GM19324 (cell line): ENCODE results near the gene PIP5K1C.

Source experiments
- ATAC-seq: cut with Tn5 transposase; IDR thresholded peaks from one replicate; pipeline ENCODE4 v1.9.1; 2021; ENCODE audit warnings: mild to moderate bottlenecking, moderate library complexity; ENCODE audit not compliant: unreplicated experiment, low FRiP score

Gene PIP5K1C

DNA sequence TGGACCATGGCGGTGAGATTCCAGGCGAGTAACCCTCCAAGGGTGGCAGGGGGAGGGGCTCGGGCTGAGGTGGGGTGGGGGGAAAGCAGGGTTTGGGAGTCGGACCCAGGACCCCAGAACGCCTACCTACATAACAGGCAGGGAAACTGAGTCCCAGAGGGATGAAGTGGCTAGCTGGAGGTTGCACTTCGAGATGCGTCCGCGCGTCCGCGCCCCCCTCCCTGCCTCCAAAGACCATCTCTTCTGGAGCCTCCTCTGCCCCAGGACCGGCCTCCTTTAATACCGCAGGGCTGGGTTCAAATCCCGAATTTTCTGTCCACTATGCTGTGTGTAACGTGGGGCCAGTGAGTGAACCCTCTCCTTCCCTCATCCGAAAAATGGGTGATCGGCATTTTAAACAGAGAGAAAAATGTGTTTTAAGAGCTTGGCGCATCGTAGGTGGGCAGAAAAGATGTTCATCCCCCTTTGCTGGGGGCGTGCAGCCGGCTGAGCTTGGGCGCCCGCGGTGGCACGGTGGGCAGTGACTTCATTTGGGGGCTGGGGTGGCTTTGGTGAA lies 21.7 kb upstream of the PIP5K1C start:
- ATAC-seq: no peak

DNA sequence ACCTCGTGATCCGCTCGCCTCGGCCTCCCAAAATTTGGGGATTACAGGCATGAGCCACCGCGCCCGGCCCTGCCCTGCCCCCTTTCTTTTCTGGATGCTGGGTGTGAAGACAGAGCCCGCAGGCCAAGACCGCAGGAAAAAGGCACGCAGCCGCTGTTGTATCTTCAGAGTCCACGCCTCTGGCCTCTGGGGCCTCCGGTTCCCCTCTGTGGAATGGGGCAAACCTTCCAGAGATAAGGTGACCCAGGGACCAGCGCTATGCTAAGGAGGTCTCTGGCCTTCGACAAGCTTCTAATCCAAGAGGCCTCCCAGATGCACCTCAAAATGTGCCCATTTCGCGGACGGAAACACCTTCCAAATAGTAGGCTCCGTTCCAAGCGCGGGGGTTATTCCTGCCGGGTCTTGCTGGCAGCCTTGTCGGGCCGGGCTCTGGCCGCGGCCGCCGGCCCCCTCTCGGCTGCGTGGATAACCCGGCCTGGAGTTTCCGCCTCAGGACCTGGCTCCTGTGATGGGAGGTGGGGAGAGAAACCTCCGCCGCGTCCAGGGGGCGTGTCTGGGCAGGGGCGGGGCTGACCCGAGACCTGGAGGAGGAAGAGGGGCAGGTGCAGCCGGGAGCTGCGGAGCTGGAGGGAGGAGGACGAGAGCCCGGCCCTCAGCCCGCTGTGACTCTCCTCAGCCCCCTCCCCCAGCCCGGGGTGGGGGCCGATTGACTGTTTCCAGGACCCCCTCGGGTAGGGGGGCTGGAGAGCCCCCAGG lies 21.0 kb upstream of the PIP5K1C start:
- ATAC-seq: peak; percentile 68

DNA sequence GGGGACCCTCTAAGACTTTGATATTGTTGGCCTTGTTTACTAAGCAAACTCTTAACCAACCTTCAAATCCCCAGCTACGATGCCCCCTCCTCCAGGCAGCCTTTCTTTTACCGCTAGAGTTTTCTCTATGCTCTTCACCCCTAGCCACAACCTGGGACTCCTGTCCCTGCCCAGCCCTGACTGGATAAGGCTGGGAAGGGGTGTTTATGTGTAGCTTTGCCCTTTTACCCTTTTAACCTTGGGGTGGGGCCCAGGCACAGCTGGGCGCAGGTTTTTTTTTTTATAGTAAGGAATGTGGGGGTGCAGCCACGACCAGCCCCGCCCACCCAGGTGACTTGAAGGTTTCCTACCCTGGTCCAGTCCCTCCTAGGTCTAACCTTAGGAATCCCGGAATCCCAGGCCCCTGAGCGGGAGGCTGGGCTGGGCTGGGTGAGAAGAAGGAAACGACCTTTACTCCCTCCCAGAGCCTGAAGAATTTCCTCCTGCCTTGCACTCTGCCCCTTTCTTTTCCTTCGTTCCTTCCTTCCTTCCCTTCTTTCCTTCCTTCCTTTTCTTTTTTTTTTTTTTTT lies 20.2 kb upstream of the PIP5K1C start:
- no peak for ATAC-seq

GRCh38 chr19:3719868-3720267 lies 19.6 kb upstream of the PIP5K1C start:
- ATAC-seq: no peak

- no peak for ATAC-seq
These were observed 15.9 kb upstream of the PIP5K1C start for GRCh38 chr19:3716147-3716668.

- no peak for ATAC-seq
These were observed 12.7 kb upstream of the PIP5K1C start for GRCh38 chr19:3712663-3713611.

GRCh38 chr19:3710265-3710812 lies 10.1 kb upstream of the PIP5K1C start:
- ATAC-seq: no peak

DNA sequence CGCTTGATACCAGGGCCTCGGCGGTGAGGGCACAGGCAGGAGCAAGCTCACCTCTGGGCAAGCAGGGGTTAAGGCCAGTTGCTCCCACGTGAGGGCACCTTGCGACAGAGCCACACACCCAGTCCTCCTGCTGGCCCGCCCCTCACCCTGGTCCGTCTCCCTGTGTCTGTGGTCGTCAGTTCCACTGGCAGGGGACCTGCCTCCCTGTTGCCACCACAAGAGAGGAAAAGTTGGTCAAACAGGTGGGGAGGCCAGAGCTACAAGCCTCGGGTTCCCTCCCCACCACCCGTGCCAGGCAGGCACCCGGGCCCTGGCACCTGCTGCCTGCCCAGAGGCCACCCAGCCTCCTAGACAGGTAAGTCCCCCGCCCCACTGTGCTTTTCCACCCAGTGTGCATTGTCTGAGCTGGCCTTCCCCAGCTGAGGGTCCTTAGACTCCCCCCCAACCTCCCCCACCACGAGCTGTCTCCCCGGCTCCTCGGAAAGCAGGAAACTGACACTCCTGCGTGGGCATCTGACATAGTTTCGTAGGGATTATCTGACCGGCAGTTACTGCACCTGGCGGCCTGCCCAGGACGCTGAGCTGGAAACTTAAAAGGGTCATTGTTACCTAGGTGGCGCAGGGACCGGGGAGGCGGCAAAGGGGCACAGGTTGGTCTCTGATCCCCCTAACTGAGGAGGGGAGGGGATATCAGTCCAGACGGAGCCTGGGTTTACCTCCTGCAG lies 8.1 kb upstream of the PIP5K1C start, which contains the start of gene TJP3:
Gene TJP3 (plus strand): TSS at position 178 of the 725 bp plus-strand sequence. CDS start 20,049 bp downstream, outside the sequence.
- ATAC-seq: no peak

DNA sequence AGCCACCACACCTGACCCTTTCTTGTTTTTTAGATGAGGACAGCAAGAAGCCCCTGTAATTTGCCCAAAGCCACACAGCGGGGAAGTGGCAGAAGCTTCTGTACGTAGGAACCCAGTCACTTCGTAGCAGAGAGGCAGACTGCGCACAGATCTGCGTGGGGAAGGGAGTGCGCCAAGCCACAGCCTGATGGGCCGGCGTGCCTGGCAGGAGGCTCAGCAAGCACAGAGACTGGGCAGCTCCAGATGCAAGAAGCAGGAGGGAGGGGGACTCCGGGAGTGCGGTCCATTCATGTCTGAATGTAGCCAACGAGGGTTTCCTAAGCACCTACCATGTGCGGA lies 7.6 kb upstream of the PIP5K1C start:
- ATAC-seq: no peak

DNA sequence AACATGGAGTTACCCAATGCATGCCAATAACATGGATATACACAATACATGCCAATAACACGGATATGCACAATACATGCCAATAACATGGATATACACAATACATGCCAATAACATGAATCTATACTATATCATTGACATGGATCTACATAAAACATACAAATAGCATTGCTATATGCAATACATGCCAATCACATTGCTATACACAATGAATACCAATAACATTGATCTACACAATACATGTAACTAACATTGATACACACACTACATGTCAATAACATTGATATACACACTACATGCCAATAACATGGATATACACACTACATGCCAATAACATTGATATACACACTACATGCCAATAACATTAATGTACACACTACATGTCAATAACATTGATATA lies 932 bp upstream of the PIP5K1C start:
- ATAC-seq: no peak

GRCh38 chr19:3699741-3700241 lies 477 bp downstream of the PIP5K1C start:
- ATAC-seq: peak; percentile 20

GRCh38 chr19:3698974-3699740 lies 1.1 kb downstream of the PIP5K1C start:
- no peak for ATAC-seq

GRCh38 chr19:3698386-3698950 lies 1.8 kb downstream of the PIP5K1C start:
- ATAC-seq: no peak

DNA sequence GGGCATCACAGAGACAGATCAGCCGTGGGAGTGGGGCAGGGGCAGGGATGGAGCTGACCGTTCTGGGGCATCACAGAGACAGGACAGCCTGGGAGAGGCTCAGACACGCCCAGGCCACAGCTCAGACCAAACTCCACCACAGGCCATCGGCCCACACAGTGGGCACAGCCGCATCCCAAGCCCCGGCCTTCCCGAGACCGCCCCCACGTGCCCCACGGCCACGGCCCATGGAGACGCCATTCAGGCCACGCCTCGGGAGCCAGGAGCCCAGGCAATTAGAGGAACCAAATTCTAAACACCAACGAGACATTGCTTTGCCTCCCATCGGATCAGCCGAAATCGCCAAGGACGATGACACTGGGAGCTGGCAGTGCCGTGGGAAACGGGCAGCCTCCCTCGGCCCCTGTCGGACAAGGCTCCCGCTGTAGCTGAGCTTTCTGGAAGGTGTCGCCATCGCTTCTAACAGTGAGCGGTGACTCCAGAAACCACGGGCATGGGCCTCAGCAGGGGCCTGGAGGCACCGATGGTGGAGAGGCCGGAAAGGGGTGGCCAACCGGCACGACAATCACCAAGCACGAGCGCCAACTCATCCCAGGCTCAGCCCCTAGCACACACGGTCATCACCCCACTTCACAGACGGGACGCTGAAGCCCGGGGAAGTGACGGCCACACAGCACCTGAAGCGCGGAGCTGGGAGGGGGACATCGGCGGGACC lies 2.4 kb downstream of the PIP5K1C start:
- ATAC-seq: no peak

DNA sequence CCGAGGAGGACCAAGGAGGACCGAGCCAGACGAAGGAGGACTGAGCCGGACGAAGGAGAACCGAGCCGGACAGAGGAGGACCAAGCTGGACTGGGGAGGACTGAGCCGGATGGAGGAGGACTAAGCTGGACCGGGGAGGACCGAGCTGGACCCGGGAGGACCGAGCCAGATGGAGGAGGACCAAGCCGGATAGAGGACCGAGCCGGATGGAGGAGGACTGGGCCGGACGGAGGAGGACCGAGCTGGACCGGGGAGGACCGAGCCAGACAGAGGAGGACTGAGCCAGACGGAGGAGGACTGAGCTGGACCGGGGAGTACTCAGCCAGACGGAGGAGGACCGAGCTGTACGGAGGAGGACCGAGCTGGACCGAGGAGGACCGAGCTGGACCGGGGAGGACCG lies 3.2 kb downstream of the PIP5K1C start:
- ATAC-seq: no peak

DNA sequence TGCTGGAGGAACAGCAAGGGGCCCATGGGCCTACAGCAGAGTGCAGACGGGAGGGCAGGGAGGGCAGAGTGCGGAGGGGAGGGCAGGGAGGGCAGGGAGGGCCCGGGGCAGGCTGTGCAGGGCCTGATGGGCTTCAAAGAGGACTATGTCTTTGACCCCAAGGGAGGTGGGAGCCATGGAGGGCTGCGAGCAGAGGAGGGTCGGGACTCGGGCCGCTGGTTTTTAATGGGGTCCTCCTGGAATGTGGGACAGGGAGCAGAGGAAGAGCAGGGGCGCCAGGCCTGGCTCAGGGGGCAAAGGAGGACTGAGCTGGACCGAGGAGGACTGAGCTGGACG lies 3.6 kb downstream of the PIP5K1C start:
- no peak for ATAC-seq

DNA sequence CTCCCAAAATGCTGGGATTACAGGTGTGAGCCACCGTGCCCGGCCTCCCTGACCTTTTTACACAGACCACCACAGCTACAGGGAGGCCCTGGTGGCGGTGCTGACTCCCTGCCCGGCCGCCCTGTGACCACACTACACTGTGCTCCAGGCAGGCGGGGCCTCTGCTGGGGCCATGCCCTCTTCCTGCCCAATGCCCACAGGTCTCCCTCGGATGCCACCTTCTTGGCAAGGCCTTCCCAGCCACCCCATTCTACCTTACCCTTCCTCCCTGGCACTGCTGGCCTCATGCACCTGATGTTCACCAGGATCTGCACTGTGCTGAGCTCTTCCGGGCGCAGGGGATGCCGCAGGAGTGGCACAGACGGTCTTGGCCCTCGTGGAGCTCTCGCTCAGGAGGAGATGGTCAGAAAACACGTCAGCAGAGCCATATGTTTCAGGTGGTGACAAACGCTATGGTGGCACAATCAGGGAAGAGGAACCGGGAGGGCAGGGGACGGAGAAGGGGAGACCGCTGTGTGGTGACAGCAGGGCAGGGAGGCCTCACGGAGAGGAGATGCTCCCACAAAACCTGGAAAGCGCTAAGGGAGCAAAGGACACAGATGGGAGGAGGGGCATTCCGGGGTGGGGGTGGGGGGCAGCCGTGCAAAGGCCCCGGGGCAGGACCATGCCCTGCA lies 4.1 kb downstream of the PIP5K1C start:
- no peak for ATAC-seq
